ENCODE measurements around the gene PDLIM1. TPM values are rescaled to one million over a fixed set of nuclear protein-coding genes. Genes with fewer than 3 reads are reported as not detected.
A peak's percentile ranks its signal among the peaks of the same experiment; 100 is the strongest.

PDLIM1 gene
- total and polyA plus RNA-seq, 2 donors (not counting 1 experiment from before 2014, with no cell fraction given) = 24.3 to 390 TPM

DNA sequence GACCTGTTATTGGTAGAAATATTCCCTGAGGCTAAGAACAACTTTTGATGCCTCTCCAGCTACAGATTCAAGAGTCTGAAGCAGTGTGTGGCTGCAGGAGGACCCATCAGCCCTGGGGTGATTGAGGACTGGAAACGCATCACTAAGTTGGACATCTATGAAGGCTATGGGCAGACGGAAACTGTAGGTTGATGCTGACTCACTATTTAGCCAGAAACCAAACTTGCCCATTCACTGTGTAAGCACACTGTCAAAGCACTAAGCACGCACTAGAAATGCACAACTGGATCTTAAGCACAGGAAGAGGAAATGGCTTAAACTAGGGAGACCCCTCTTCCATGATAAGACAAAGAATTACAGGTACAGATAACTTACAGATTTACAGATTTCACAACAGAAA is 76.0 kb downstream of the PDLIM1 start:
- H3K36me3 ChIP-seq (ENCODE audit: control insufficient read depth, insufficient read depth, low read length) = no peaks in the 10 kb centered on the region
- peaks cover 6% of the 10 kb centered on the region for H3K4me1 ChIP-seq (ENCODE audit: control insufficient read depth, extremely low read depth, insufficient read depth, low read length)
- DNase-seq (ENCODE audit: low read depth in 2 of 2) = peak in 1 of 2 donors; percentile 74
- H3K27ac ChIP-seq (ENCODE audit: insufficient read depth, low read length) = no peak overlapping the region
- H3K4me3 ChIP-seq (replicated peaks in 1 of 4; ENCODE audit: control extremely low read depth in 1 of 4, insufficient read depth in 1 of 4, low read depth in 3 of 4, low read length in 4 of 4) = no peak overlapping the region
- H3K9ac ChIP-seq (ENCODE audit: insufficient read depth, low read length) = no peak overlapping the region
- H2AFZ ChIP-seq (ENCODE audit: low read length) = no peak overlapping the region
- H4K20me1 ChIP-seq (ENCODE audit: control insufficient read depth, extremely low read depth, insufficient read depth, low read length) = no peaks in the 10 kb centered on the region
- TF ChIP-seq, protein P1, sequence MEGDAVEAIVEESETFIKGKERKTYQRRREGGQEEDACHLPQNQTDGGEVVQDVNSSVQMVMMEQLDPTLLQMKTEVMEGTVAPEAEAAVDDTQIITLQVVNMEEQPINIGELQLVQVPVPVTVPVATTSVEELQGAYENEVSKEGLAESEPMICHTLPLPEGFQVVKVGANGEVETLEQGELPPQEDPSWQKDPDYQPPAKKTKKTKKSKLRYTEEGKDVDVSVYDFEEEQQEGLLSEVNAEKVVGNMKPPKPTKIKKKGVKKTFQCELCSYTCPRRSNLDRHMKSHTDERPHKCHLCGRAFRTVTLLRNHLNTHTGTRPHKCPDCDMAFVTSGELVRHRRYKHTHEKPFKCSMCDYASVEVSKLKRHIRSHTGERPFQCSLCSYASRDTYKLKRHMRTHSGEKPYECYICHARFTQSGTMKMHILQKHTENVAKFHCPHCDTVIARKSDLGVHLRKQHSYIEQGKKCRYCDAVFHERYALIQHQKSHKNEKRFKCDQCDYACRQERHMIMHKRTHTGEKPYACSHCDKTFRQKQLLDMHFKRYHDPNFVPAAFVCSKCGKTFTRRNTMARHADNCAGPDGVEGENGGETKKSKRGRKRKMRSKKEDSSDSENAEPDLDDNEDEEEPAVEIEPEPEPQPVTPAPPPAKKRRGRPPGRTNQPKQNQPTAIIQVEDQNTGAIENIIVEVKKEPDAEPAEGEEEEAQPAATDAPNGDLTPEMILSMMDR (conservative IDR thresholded peaks at IDR 0.05 in 1 of 2, IDR thresholded peaks at IDR 0.05 in 1 of 2; ENCODE audit: low read depth in 1 of 2, low read length in 2 of 2) = no peak
- no peak for TF ChIP-seq EZH2 (IDR thresholded peaks at IDR 0.05; ENCODE audit: low read length, missing control alignments)
- H3K79me2 ChIP-seq (ENCODE audit: control insufficient read depth, insufficient read depth, low read length) = no peaks in the 10 kb centered on the region
- no peaks in the 10 kb centered on the region for H3K27me3 ChIP-seq (ENCODE audit: control insufficient read depth, insufficient read depth, low read length)
- H3K4me2 ChIP-seq (ENCODE audit: extremely low read depth, insufficient read depth, low read length) = no peak overlapping the region
- H3K9me3 ChIP-seq (ENCODE audit: control insufficient read depth, insufficient read depth, low read depth, low read length) = no peaks in the 10 kb centered on the region

DNA sequence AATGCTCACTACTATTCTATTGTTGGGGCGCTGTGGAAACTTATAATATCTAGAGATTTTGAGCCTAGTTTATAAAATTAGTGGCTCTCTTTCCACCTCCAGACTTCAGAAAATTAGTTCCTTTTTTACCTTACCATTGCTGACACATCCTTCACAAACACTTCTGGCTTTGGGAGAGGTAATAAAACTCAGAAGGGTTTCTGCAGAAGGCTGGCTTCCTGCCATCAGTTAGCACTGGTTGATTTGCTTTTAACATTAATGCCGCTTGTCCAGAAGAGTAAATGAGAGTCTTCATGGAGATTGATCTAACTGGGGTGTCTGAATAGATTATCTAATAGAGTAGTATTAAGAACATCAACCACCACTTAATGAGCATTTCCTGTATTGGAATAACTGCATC is 76.4 kb downstream of the PDLIM1 start:
- no peak overlapping the region for H3K9ac ChIP-seq (ENCODE audit: insufficient read depth, low read length)
- peak in 1 of 2 donors; percentile 45 for DNase-seq (ENCODE audit: low read depth in 2 of 2)
- no peak overlapping the region for H3K4me3 ChIP-seq (replicated peaks in 1 of 4; ENCODE audit: control extremely low read depth in 1 of 4, insufficient read depth in 1 of 4, low read depth in 3 of 4, low read length in 4 of 4)
- no peaks in the 10 kb centered on the region for H3K36me3 ChIP-seq (ENCODE audit: control insufficient read depth, insufficient read depth, low read length)
- no peaks in the 10 kb centered on the region for H3K9me3 ChIP-seq (ENCODE audit: control insufficient read depth, insufficient read depth, low read depth, low read length)
- peaks cover 6% of the 10 kb centered on the region for H3K4me1 ChIP-seq (ENCODE audit: control insufficient read depth, extremely low read depth, insufficient read depth, low read length)
- no peak overlapping the region for H3K27ac ChIP-seq (ENCODE audit: insufficient read depth, low read length)
- H4K20me1 ChIP-seq (ENCODE audit: control insufficient read depth, extremely low read depth, insufficient read depth, low read length) = no peaks in the 10 kb centered on the region
- H3K79me2 ChIP-seq (ENCODE audit: control insufficient read depth, insufficient read depth, low read length) = no peaks in the 10 kb centered on the region
- TF ChIP-seq, protein P1 (conservative IDR thresholded peaks at IDR 0.05 in 1 of 2, IDR thresholded peaks at IDR 0.05 in 1 of 2; ENCODE audit: low read depth in 1 of 2, low read length in 2 of 2) = no peak
- TF ChIP-seq EZH2 (IDR thresholded peaks at IDR 0.05; ENCODE audit: low read length, missing control alignments) = no peak
- H3K27me3 ChIP-seq (ENCODE audit: control insufficient read depth, insufficient read depth, low read length) = no peaks in the 10 kb centered on the region
- no peak overlapping the region for H2AFZ ChIP-seq (ENCODE audit: low read length)
- no peak overlapping the region for H3K4me2 ChIP-seq (ENCODE audit: extremely low read depth, insufficient read depth, low read length)

DNA sequence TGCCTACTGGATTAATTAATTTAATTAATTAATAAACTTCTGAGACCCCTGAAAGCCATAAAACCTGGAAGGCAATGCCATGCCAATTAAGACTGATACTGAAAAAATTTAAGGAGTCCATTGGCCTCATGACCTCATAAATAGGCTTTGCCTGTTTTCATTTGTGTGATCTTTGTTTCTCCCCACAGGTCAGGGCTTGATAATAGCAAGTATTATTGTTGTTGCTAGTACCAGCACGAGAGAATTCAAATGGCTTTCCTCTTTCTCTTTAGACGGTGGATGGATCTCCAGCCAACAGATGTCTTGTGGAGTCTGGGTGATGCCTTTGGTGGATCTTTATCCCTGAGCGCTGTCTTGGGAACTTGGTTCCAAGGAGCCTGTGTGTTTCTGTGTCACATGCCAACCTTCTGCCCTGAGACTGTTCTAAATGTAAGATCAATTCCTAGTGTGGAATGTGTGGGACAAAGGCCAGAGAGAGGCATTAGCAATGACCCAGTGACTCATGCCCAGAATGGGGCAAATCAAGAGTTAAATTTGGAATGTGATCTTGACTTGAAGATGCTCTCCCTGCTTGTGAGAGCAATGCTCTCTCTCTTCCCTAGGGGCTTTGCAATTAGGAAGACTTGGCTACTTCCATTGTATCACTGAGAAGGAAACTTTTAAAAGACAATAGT is 79.1 kb downstream of the PDLIM1 start:
- Histone ChIP-seq H3K4me3 (replicated peaks in 1 of 4; ENCODE audit: control extremely low read depth in 1 of 4, insufficient read depth in 1 of 4, low read depth in 3 of 4, low read length in 4 of 4) (no peak overlapping the region), H3K79me2 (ENCODE audit: control insufficient read depth, insufficient read depth, low read length) (no peaks in the 10 kb centered on the region), H3K4me1 (ENCODE audit: control insufficient read depth, extremely low read depth, insufficient read depth, low read length) (peaks cover 3% of the 10 kb centered on the region), H3K9me3 (ENCODE audit: control insufficient read depth, insufficient read depth, low read depth, low read length) (no peaks in the 10 kb centered on the region), H3K4me2 (ENCODE audit: extremely low read depth, insufficient read depth, low read length) (no peak overlapping the region), H3K27ac (ENCODE audit: insufficient read depth, low read length) (no peak overlapping the region), H3K36me3 (ENCODE audit: control insufficient read depth, insufficient read depth, low read length) (no peaks in the 10 kb centered on the region), H3K27me3 (ENCODE audit: control insufficient read depth, insufficient read depth, low read length) (no peaks in the 10 kb centered on the region), H4K20me1 (ENCODE audit: control insufficient read depth, extremely low read depth, insufficient read depth, low read length) (no peaks in the 10 kb centered on the region), H3K9ac (ENCODE audit: insufficient read depth, low read length) (no peak overlapping the region), H2AFZ (ENCODE audit: low read length) (no peak overlapping the region)
- TF ChIP-seq, protein P1 (conservative IDR thresholded peaks at IDR 0.05 in 1 of 2, IDR thresholded peaks at IDR 0.05 in 1 of 2; ENCODE audit: low read depth in 1 of 2, low read length in 2 of 2) = no peak
- no peak for TF ChIP-seq EZH2 (IDR thresholded peaks at IDR 0.05; ENCODE audit: low read length, missing control alignments)
- DNase-seq (ENCODE audit: low read depth in 2 of 2) = no peak
